ENCODE results near the gene RHEBL1. TPM values are rescaled to one million over a fixed set of nuclear protein-coding genes. Genes with fewer than 3 reads are reported as not detected.

RHEBL1 gene
- total RNA-seq, 1 donor from 2014 or later = 16.0 TPM

DNA sequence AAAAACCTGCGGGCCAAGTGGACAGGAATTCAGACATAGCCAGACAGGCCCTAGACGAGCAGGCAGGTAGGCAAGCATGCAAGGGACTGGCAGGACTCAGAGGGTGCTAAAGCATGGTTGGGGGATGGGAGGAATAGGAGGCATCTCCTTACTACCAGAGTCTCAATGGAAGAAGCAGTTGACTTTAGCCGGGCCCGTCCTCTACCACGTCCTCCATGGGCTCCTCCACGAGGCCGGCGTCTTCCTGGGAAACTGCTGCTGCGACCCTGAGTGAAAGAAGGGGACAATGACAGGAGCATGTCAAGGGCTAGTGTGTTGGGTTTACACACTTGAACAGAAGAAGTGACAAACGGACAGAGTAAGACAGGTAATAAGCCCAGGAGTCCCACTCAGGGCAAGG, 20.8 kb downstream of the RHEBL1 start:
- Mint-ChIP-seq H3K4me3 (ENCODE audit: low read depth) (no peak overlapping the region), H3K36me3 (ENCODE audit: low read depth) (peaks cover 90% of the 10 kb centered on the region), H3K27me3 (ENCODE audit: low read depth) (no peaks in the 10 kb centered on the region), H3K9me3 (no peaks in the 10 kb centered on the region), H3K27ac (no peak overlapping the region), H3K4me1 (ENCODE audit: low read depth) (no peaks in the 10 kb centered on the region)
- DNase-seq (ENCODE audit: low spot score) = no peak
- intact Hi-C loops (cut with micrococcal nuclease) = no loop called here

DNA sequence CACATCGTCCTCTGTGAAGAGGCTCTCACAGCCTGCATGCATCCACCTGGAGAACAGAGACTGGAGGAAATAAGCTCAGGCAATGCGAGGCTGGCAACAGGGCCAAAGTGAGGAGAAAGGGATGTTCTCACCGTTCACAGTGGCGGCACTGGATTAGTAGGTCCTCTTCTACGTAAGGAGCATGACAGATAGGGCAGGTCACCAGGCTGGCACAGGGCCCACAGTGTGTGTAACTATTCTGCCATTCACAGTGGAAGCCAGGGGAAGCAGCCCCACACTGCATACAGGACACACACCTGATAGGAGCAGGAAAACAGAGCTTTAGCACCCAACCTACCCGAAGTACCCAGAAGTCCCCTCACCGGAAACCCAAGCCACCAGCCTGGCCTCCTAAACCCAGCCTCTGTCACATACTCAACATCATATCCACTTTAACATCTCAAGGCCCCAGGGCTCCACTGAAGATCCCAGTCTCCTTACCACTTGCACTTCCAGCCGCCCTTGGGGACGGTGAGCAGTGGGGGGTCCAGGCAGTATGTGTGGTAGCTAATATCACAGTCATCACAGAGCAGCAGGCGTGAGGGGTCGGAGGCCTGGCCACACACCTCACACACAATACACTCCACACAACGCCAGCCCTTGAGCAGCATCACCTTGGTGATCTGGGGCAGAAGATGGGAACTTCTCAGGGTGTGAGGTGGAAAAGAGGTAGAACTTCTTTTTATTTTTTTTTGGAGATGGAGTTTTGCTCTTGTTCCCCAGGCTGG, 23.5 kb downstream of the RHEBL1 start:
- Mint-ChIP-seq H3K9me3 (no peaks in the 10 kb centered on the region), H3K27ac (no peak overlapping the region), H3K27me3 (ENCODE audit: low read depth) (no peaks in the 10 kb centered on the region), H3K4me3 (ENCODE audit: low read depth) (no peak overlapping the region), H3K4me1 (ENCODE audit: low read depth) (no peaks in the 10 kb centered on the region), H3K36me3 (ENCODE audit: low read depth) (peaks cover 89% of the 10 kb centered on the region)
- intact Hi-C loops (cut with micrococcal nuclease) = no loop called here
- DNase-seq (ENCODE audit: low spot score) = no peak

- no peaks in the 10 kb centered on the region for H3K27me3 Mint-ChIP-seq (ENCODE audit: low read depth)
- intact Hi-C loops (cut with micrococcal nuclease) = no loop called here
- H3K27ac Mint-ChIP-seq = no peak overlapping the region
- no peak overlapping the region for H3K4me3 Mint-ChIP-seq (ENCODE audit: low read depth)
- DNase-seq (ENCODE audit: low spot score) = no peak
- H3K9me3 Mint-ChIP-seq = no peaks in the 10 kb centered on the region
- H3K4me1 Mint-ChIP-seq (ENCODE audit: low read depth) = no peaks in the 10 kb centered on the region
- H3K36me3 Mint-ChIP-seq (ENCODE audit: low read depth) = peaks cover 90% of the 10 kb centered on the region
These were observed 25.1 kb downstream of the RHEBL1 start for GRCh38 chr12:49044660-49045059.

DNA sequence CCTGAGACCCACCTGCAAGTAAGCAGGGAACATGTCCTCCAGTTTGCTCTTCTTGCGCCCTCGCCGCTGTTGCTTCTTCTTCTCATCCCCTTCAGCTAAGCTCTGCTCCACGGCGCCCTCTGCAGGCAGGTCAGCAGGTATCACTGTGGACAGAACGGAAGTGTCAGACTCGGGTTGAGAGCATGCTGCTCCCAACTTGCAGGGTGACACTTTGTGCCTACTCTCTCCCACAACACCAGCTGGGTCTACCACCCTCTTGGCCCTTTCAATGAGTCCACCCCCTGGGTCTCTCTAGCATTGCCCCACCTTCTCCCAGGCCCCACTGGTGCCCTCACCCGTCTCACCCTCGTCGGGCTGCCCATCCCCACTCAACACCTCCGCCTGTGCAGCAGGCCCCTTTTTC, 25.9 kb downstream of the RHEBL1 start:
- Mint-ChIP-seq H3K36me3 (ENCODE audit: low read depth) (peaks cover 93% of the 10 kb centered on the region), H3K27ac (no peak overlapping the region)
- intact Hi-C loops (cut with micrococcal nuclease) = no loop called here

GRCh38 chr12:49043241-49043640, 26.5 kb downstream of the RHEBL1 start:
- H3K4me1 Mint-ChIP-seq (ENCODE audit: low read depth) = no peaks in the 10 kb centered on the region
- H3K27me3 Mint-ChIP-seq (ENCODE audit: low read depth) = no peaks in the 10 kb centered on the region
- intact Hi-C loops (cut with micrococcal nuclease) = no loop called here
- no peak overlapping the region for H3K27ac Mint-ChIP-seq
- no peak for DNase-seq (ENCODE audit: low spot score)
- no peak overlapping the region for H3K4me3 Mint-ChIP-seq (ENCODE audit: low read depth)
- no peaks in the 10 kb centered on the region for H3K9me3 Mint-ChIP-seq
- H3K36me3 Mint-ChIP-seq (ENCODE audit: low read depth) = peaks cover 91% of the 10 kb centered on the region

More for the DNA sequence above, 25.9 kb downstream of the RHEBL1 start:
- peak; percentile 46 for DNase-seq (ENCODE audit: low spot score)
- Mint-ChIP-seq H3K9me3 (no peaks in the 10 kb centered on the region), H3K4me1 (ENCODE audit: low read depth) (no peaks in the 10 kb centered on the region), H3K4me3 (ENCODE audit: low read depth) (no peak overlapping the region), H3K27me3 (ENCODE audit: low read depth) (no peaks in the 10 kb centered on the region)

DNA sequence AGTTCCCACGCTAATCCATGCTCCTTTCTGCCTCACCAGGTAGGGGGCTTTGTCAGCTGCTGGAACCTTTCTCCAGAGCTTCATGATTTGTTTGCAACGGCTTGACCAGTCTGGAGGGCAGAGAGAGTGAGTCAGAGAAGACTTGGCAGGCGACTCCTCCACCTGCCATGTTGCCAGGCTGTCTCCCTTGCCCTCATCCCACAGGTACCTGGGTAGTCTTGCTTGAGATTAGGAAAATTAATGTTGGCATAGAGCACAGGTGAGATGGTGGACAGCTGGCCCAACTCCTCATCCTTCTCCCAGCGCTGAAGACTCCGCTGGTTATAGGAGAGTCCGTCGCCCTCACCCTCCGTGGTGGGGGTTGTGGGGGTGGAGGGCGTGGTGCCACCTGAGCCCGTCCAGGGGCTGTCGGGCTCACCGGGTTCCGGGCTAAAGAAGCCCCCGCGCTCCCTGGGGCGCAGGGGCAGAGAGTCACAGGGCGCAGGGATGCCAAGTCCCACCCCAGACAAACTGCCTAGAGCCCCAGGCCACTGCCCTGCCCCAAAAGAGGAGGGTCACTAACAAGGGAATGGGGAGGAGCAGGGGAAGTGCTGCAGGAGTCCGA, 27.8 kb downstream of the RHEBL1 start:
- intact Hi-C loops (cut with micrococcal nuclease) = no loop called here
- H3K9me3 Mint-ChIP-seq = no peaks in the 10 kb centered on the region
- no peak overlapping the region for H3K27ac Mint-ChIP-seq
- H3K27me3 Mint-ChIP-seq (ENCODE audit: low read depth) = no peaks in the 10 kb centered on the region
- peaks cover 91% of the 10 kb centered on the region for H3K36me3 Mint-ChIP-seq (ENCODE audit: low read depth)
- H3K4me1 Mint-ChIP-seq (ENCODE audit: low read depth) = no peaks in the 10 kb centered on the region
- no peak for DNase-seq (ENCODE audit: low spot score)
- H3K4me3 Mint-ChIP-seq (ENCODE audit: low read depth) = no peak overlapping the region

- Mint-ChIP-seq H3K36me3 (ENCODE audit: low read depth) (peaks cover 89% of the 10 kb centered on the region), H3K4me1 (ENCODE audit: low read depth) (no peaks in the 10 kb centered on the region), H3K9me3 (no peaks in the 10 kb centered on the region), H3K27me3 (ENCODE audit: low read depth) (no peaks in the 10 kb centered on the region), H3K27ac (no peak overlapping the region), H3K4me3 (ENCODE audit: low read depth) (no peak overlapping the region)
- no peak for DNase-seq (ENCODE audit: low spot score)
- intact Hi-C loops (cut with micrococcal nuclease) = no loop called here
These were observed 28.5 kb downstream of the RHEBL1 start for GRCh38 chr12:49041036-49041880.

DNA sequence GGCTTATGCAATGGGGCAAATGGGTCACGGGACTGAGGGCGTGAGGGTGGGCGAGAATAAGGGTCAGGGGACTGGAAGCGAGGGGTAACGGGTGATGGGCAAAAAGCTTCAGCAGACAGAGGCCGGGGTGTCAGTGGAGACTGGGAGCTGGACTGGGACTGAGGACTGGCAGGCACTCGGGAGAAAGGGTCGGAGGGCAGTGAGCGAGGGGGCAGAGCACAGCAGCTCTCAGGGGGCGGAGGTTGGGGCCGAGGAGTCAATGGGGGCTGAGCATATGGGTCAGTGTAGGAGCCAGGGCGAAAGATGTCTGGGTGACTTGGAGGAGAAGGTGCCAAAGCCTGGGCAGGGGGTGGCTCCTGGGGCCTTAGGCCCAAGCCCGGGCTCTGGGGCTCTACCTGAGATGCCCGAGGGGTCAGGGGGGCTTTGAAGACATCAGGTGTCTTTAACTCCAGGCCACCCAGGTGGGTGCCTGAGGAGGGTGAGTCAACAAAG, 29.4 kb downstream of the RHEBL1 start:
- Mint-ChIP-seq H3K27ac (no peak overlapping the region), H3K36me3 (ENCODE audit: low read depth) (peaks cover 89% of the 10 kb centered on the region), H3K27me3 (ENCODE audit: low read depth) (no peaks in the 10 kb centered on the region), H3K9me3 (no peaks in the 10 kb centered on the region), H3K4me1 (ENCODE audit: low read depth) (no peaks in the 10 kb centered on the region), H3K4me3 (ENCODE audit: low read depth) (no peak overlapping the region)
- DNase-seq (ENCODE audit: low spot score) = no peak
- intact Hi-C loops (cut with micrococcal nuclease) = no loop called here

DNA sequence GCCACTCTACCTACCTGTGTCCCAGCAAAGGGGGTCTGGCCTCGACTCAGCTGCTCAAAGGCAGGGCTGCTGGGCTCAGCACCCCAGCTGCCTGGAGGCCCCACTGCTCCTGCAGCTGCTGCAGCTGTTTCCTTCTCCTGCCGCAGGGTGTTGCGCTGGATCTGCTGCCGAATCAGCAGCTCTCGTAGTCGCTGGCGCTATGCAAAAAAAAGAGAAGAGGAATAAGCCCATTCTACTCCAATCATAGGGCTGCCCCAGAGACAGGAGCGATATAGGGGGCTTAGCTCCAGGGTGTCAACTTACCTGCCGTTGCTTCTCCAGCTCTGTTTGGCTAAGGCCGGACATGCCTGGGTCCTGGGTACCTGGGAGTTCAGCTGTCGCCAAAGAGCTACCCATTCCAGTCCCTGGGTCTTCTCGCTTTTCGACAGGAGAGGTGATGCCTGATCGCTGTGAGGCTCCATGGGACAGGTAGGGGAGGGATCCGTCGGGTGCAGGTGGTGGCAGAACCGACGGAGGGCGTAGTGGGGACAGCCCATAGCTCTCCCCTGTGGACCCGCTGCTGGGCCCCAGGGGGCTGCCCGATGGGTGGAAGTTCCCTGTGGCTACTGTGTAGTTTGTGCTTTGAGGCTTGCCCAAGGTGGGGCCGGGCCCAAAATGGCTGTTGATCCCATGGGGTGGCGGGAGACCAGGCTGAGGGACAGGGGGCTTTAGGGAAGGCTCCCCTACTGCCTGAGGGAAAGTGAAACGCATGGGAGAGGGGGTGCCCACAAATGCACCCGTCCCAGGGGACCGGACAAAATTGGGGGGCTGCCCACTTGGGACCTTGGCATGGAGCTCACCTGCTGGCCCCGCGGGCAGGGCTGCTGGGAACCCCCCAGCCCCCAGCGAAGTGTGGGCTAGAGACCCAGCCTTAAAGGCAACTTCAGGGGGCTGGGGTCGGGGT, 30.1 kb downstream of the RHEBL1 start:
- no peak overlapping the region for H3K4me3 Mint-ChIP-seq (ENCODE audit: low read depth)
- H3K36me3 Mint-ChIP-seq (ENCODE audit: low read depth) = peaks cover 91% of the 10 kb centered on the region
- H3K27me3 Mint-ChIP-seq (ENCODE audit: low read depth) = no peaks in the 10 kb centered on the region
- H3K27ac Mint-ChIP-seq = no peak overlapping the region
- no peaks in the 10 kb centered on the region for H3K4me1 Mint-ChIP-seq (ENCODE audit: low read depth)
- DNase-seq (ENCODE audit: low spot score) = no peak
- intact Hi-C loops (cut with micrococcal nuclease) = no loop called here
- H3K9me3 Mint-ChIP-seq = no peaks in the 10 kb centered on the region

GRCh38 chr12:49038291-49038955, 31.4 kb downstream of the RHEBL1 start:
- Mint-ChIP-seq H3K27ac (no peak overlapping the region), H3K36me3 (ENCODE audit: low read depth) (peaks cover 89% of the 10 kb centered on the region), H3K27me3 (ENCODE audit: low read depth) (no peaks in the 10 kb centered on the region), H3K4me1 (ENCODE audit: low read depth) (no peaks in the 10 kb centered on the region), H3K4me3 (ENCODE audit: low read depth) (no peak overlapping the region), H3K9me3 (no peaks in the 10 kb centered on the region)
- intact Hi-C loops (cut with micrococcal nuclease) = no loop called here
- DNase-seq (ENCODE audit: low spot score) = no peak

DNA sequence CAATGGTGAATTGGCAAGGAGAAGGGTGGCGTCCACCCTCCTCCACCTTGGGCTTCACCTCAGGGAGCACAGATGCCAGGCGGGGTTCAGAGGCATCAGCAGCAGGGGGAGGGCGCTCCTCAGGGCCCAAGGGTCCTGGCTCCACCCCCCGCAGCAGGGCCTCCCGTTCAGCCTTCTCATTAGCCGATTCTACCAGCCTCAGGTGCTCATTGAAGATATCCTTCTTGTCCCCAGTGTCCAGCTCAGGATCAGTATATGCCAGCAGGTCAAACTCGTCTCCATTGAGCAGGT, 31.9 kb downstream of the RHEBL1 start:
- peaks cover 87% of the 10 kb centered on the region for H3K36me3 Mint-ChIP-seq (ENCODE audit: low read depth)
- no peak for DNase-seq (ENCODE audit: low spot score)
- no peak overlapping the region for H3K27ac Mint-ChIP-seq
- no peaks in the 10 kb centered on the region for H3K4me1 Mint-ChIP-seq (ENCODE audit: low read depth)
- no peaks in the 10 kb centered on the region for H3K27me3 Mint-ChIP-seq (ENCODE audit: low read depth)
- intact Hi-C loops (cut with micrococcal nuclease) = no loop called here
- no peak overlapping the region for H3K4me3 Mint-ChIP-seq (ENCODE audit: low read depth)
- no peaks in the 10 kb centered on the region for H3K9me3 Mint-ChIP-seq

Measured in activated T-helper 2 cell treated with anti-CD3 and anti-CD28 coated beads, Interferon-gamma antibody, Interleukin-2, Interleukin-4, amounts not matched to agents 10 μg/mL and 5 μg/mL and 100 μg/mL, durations not matched to agents 14 hours and 24 hours and 36 hours (primary cell).